Subcutaneous abdominal adipose tissue (tissue), 5 donors: ENCODE data around the gene CMIP.

Experiments
- H3K27ac ChIP-seq: one replicate; pipeline ENCODE4 v1.7.0; 2013; ENCODE audit warnings: low read depth, mild to moderate bottlenecking, inconsistent platforms, low read length, moderate library complexity
- H3K27me3 ChIP-seq, 5 donors: one replicate each; pipeline ENCODE4 v1.7.0; 2013; ENCODE audit warnings: low read length in 5 of 5, inconsistent platforms in 1 of 5; ENCODE audit not compliant: control insufficient read depth in 5 of 5, insufficient read depth in 4 of 5
- H3K36me3 ChIP-seq, 5 donors: one replicate each; pipeline ENCODE4 v1.7.0; 2013; ENCODE audit warnings: low read length in 5 of 5; ENCODE audit not compliant: control insufficient read depth in 5 of 5, insufficient read depth in 5 of 5
- H3K4me1 ChIP-seq, 5 donors: one replicate each; pipeline ENCODE4 v1.7.0; 2013; ENCODE audit warnings: low read length in 5 of 5, mild to moderate bottlenecking in 3 of 5, moderate library complexity in 1 of 5; ENCODE audit not compliant: control insufficient read depth in 5 of 5, insufficient read depth in 5 of 5
- H3K4me3 ChIP-seq, 5 donors: one replicate each; pipeline ENCODE4 v1.7.0; 2013; ENCODE audit warnings: low read length in 5 of 5, low read depth in 1 of 5
- H3K9ac ChIP-seq, 5 donors: one replicate each; pipeline ENCODE4 v1.7.0; 2013; ENCODE audit warnings: low read length in 5 of 5, mild to moderate bottlenecking in 4 of 5, moderate library complexity in 3 of 5
- H3K9me3 ChIP-seq, 5 donors: one replicate each; pipeline ENCODE4 v1.7.0; 2013; ENCODE audit warnings: low read length in 5 of 5; ENCODE audit not compliant: control insufficient read depth in 5 of 5
- donor health status: healthy.
- donor health status: healthy.
- donor health status: healthy.
- donor health status: healthy.
- donor health status: healthy.

Gene CMIP

DNA sequence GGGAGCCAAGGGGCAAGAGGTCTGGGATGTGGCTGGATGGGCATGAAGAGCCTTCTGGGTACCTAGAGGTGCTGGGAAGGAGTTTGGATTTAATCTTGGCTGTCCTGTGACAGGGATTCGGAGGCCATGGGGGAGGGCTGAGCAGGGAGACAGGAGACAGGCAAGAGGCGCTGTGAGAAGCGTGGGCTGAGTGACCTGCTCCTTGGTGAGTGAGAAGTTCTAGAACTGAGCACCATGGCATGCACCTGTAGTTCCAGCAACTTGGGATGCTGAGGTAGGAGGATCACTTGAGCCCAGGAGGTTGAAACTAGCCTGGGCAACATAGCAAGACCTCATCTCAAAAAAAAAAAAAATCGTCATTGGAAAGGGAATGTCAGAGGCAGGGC, 256.2 kb downstream of the CMIP start:
- Histone ChIP-seq H3K4me3 (no peak overlapping the region), H3K9me3 (no peaks in the 10 kb centered on the region), H3K27me3 (no peaks in the 10 kb centered on the region), H3K9ac (no peak overlapping the region), H3K4me1 (peaks cover 0 to 29% (median 10%) of the 10 kb centered on the region in 5 donors), H3K36me3 (peaks cover 0 to 85% (median 72%) of the 10 kb centered on the region in 5 donors), H3K27ac (no peak overlapping the region)

DNA sequence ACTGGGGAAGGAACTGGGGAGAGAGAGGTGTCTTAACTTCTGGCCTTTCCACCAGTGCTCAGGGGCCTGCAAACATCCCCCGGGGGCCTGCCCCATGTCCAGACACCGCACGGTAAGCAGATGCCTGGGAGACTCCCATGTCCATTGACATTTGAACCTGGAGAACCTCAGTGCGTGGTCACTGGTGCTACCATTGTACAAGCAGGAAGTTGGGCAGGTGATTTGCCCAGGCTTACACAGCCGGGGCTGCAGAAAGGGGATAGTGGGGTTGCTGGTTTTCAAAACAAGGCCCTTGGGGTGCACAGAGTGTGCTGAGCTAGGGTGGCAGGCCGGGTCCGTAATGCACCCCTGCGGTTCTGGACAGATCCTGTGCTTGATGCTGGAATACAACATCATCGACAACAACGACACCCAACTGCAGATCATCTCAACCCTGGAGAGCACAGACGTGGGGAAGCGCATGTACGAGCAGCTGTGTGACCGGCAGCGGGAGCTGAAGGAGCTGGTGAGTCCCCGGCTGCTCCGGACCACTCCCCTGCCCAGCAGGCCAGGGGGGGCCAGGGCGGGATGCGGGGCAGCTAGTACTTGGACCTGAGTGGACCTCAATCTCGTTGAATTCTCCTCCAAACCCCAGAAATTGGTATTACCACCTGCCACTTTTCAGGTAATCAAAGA, 256.8 kb downstream of the CMIP start:
- no peaks in the 10 kb centered on the region for H3K9me3 ChIP-seq
- H3K4me1 ChIP-seq, result peaks cover 0 to 22% (median 10%) of the 10 kb centered on the region in 5 donors
- H3K36me3 ChIP-seq, result peaks cover 0 to 86% (median 77%) of the 10 kb centered on the region in 5 donors
- no peak overlapping the region for H3K27ac ChIP-seq
- no peak overlapping the region for H3K9ac ChIP-seq
- H3K4me3 ChIP-seq, result no peak overlapping the region
- no peaks in the 10 kb centered on the region for H3K27me3 ChIP-seq

DNA sequence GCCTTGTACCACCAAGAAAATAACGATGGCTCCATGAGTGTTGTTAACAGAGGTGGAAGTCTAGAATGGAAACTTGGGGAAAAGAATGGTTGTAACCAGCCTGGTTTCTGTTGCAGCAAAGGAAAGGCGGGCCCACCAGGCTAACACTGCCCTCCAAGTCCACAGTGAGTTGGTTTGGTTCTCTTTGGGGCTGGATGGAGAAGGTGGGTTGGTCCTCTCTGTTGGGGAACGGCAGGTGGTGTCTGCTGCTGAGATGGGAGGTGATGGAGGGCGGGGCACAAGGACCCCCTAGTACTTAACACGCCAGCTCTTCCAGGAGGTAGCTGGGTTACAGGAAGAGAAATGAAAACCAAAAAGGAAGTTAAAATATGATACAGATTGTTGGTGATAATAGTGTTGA, 257.9 kb downstream of the CMIP start:
- Histone ChIP-seq H3K9ac (no peak overlapping the region), H3K4me3 (no peak overlapping the region), H3K27me3 (no peaks in the 10 kb centered on the region), H3K9me3 (no peaks in the 10 kb centered on the region), H3K4me1 (peaks cover 0 to 11% (median 2%) of the 10 kb centered on the region in 5 donors), H3K27ac (no peak overlapping the region), H3K36me3 (peaks cover 0 to 87% (median 80%) of the 10 kb centered on the region in 5 donors)

DNA sequence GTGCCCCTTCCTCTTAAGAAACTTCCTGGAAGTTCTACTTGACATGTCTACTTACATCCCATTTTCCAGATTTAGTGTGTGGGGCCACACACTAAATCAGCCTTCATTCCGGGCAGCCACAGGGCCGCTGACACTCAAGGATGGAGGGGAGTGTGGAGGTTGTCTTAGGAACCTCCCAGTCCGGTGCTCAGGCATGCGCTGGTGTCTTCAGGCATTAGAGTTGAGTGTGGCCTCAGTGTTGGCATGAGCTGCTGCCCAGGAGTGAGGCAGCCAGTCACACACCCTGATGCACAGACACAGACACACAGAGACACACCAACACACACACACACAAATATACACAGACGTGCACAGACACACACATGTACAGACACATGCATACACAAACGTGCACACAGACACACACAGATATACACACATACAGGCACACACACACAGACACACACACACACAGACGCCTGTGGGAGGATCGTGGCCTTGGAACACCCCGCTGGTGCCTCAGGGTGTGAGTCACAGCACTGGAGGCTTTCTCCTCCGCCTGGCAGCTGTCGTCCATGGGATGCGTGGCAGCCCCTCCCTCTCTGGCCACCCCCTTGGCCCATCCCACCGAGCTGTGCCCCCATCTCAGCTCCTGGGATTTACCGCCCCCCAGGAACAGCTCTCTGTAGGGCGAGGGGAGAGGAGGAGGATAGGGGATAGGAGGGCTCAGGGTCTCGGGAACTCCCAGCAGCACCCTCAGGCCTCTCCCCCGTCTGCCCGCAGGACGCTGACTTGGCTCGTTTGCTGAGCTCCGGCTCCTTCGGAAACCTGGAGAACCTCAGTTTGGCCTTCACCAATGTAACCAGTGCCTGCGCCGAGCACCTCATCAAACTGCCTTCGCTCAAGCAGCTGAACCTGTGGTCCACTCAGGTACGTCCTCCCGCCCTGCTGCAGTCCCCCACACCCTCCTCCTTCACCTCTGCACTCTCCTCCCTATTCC, 258.9 kb downstream of the CMIP start:
- Histone ChIP-seq H3K9ac (no peak overlapping the region), H3K4me1 (peaks cover 0 to 7% (median 6%) of the 10 kb centered on the region in 5 donors), H3K4me3 (no peak overlapping the region), H3K27ac (peak overlapping the region; percentile 14), H3K9me3 (no peaks in the 10 kb centered on the region), H3K27me3 (no peaks in the 10 kb centered on the region), H3K36me3 (peaks cover 0 to 91% (median 82%) of the 10 kb centered on the region in 5 donors)

DNA sequence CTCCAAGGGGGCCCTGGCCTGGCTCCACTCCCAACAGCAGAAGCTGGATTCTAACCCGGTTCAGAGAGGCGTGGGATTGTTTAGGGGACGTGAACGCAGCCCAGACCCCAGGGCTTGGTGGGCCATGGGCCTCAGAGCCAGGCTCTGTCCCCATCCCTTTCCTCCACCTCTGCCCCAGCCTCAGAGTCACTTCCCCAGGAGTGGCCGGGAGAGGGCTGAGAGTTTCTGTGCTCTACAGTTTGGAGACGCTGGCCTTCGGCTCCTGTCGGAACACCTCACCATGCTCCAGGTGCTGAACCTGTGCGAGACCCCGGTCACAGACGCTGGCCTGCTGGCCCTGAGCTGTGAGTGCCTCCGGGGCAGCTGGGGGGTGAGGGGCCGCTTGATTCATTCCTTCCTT, 260.7 kb downstream of the CMIP start:
- no peaks in the 10 kb centered on the region for H3K27me3 ChIP-seq
- H3K36me3 ChIP-seq, result peaks cover 0 to 89% (median 79%) of the 10 kb centered on the region in 5 donors
- no peaks in the 10 kb centered on the region for H3K9me3 ChIP-seq
- no peak overlapping the region for H3K27ac ChIP-seq
- no peak overlapping the region for H3K4me3 ChIP-seq
- H3K4me1 ChIP-seq, result peaks cover 0 to 11% (median 8%) of the 10 kb centered on the region in 5 donors
- no peak overlapping the region for H3K9ac ChIP-seq

DNA sequence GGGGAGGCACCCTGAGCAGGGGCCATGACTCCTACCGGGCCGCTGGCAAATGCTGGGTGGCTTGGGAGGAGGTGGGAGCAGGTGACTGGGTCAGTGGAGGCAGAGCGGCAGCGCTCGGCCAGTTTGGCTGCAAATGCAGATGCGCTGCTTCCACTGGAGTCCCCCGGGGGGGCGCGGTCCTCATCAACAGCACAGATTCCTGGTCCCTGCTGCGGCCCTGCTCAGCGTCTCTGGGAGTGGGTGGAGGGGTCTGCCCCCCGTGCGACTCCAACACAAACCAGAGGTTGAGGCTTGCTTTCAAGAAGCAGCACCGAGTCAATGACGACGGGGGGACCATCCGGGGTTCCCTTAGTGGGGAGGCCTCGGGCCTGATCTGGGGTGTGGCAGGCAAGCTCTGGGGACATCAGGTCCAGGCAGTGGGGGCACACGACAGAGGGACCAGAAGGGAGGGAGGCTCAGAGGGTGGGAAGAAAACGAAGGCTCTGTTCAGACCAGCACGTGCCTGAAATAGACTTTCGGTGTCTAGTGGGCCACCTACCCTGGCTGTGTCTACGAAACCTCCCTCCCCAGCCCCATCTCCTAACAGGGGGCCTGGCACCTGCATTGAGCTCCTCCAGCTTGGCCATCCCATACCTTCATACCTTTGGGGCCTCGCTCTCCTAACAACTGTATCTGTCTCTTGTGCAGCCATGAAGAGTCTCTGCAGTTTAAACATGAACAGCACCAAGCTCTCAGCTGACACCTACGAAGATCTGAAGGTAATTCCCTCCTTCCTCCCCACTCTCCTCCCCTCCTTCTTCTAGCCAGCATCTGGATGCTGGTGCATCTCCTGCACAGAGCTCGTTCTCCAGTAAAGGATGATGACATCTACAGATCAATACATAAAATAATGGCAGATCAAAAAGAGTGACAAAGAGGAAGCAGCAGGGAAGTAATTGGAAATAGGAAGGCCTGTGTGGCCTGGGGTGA, 262.0 kb downstream of the CMIP start:
- no peaks in the 10 kb centered on the region for H3K9me3 ChIP-seq
- no peak overlapping the region for H3K27ac ChIP-seq
- no peak overlapping the region for H3K9ac ChIP-seq
- H3K27me3 ChIP-seq, result no peaks in the 10 kb centered on the region
- no peak overlapping the region for H3K4me3 ChIP-seq
- H3K4me1 ChIP-seq, result peaks cover 0 to 11% (median 8%) of the 10 kb centered on the region in 5 donors
- H3K36me3 ChIP-seq, result peaks cover 0 to 76% (median 74%) of the 10 kb centered on the region in 5 donors

DNA sequence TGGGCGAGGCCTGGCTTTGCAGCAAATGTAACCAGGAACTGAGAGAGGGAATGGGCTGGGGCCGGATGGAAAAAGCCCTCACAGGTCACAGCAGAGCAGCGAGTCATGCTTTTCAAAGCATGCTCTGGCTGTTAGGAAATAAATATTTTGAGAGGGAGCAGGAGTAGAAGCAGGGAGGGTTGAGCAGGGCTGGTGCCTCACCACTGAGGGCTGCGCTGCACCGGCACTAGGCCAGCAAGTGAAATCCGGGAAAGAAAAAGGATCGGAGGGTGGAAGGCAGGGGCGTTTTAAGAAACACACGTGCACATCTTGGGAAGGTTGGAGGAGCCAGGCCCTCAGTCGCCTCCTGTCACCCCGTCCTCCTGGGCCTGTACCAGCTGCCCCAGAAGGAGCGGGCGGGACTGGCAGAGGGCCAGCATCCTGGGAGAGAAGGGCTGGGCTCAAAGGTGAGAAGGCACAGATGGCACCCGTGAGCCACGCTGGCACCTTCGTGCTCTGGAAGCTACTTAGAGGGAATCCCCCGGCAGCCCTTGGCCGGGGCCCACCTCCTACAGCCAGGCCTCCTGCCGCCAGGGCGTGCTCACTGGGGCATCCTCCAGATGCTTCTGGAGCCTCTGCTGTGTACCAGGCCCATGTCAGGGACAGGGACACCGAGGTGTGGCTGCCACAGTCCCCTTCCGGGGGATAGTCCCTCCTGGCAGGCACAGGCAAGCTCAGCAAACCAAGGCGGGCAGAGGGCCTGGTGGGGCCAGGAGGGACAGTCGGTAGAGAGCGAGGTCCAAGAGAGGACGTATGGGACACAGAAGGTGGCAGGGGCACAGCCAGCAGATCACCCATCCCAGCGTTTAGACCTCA, 263.0 kb downstream of the CMIP start:
- no peak overlapping the region for H3K9ac ChIP-seq
- no peak overlapping the region for H3K27ac ChIP-seq
- H3K9me3 ChIP-seq, result no peaks in the 10 kb centered on the region
- peaks cover 0 to 67% (median 64%) of the 10 kb centered on the region in 5 donors for H3K36me3 ChIP-seq
- H3K27me3 ChIP-seq, result no peaks in the 10 kb centered on the region
- H3K4me1 ChIP-seq, result peaks cover 0 to 11% (median 8%) of the 10 kb centered on the region in 5 donors
- no peak overlapping the region for H3K4me3 ChIP-seq

DNA sequence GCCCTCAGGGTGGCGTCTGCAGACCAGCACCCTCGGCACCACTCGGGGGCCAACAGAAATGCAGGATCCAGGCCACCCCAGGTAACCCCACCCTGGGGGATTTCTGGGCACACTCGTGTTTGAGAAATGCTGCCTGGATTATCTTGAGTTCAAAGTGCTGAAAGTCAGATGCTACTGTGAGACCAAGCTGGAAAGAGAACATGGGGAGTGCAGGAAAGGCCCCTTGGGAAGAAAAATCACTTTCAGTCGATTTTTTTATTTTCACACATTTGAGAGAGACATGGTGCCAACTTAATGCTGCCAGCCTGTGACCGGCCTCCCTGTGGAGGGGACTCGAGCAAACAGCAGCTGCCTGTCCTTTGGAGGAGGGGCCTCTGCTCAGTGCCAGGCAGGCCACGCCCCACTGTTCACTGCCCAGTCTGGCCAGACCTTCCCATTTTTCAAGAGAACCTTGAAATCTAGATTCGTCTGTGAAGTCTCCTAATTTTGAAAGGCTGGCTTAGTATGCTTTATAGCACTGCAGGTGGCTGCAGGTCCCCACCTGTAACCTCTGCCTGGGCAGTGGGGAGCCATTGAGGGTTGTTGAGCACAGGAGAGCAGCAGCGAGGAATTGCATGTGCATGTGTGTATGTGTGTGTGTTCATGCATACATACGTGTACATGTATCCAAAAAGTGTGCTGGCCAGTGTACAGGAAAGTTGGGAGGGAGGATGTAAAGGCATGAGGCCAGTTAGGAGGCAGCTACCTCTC, 263.8 kb downstream of the CMIP start:
- H3K9ac ChIP-seq, result no peak overlapping the region
- H3K9me3 ChIP-seq, result no peaks in the 10 kb centered on the region
- H3K36me3 ChIP-seq, result peaks cover 0 to 60% (median 56%) of the 10 kb centered on the region in 5 donors
- no peaks in the 10 kb centered on the region for H3K27me3 ChIP-seq
- H3K4me1 ChIP-seq, result peaks cover 0 to 11% (median 8%) of the 10 kb centered on the region in 5 donors
- no peak overlapping the region for H3K4me3 ChIP-seq
- no peak overlapping the region for H3K27ac ChIP-seq
